DMS53 treated with DMSO at 0.1 percent for 48 hours (cell line): ENCODE results near the gene CFAP43.
A peak's percentile ranks its signal among the peaks of the same experiment; 100 is the strongest.
"Not testable (repeated sequence)": the region's sequence is repeated elsewhere in the genome, so short reads cannot be mapped to it uniquely, and the experiment has no call there.

Source experiments
- DNase-seq: peaks from one replicate; lab custom pipeline; 2025; ENCODE audit not compliant: unreplicated experiment; lab: John Stamatoyannopoulos, UW

Gene CFAP43

GRCh38 chr10:104230490-104230889, 1.7 kb downstream of the CFAP43 start:
- no peak for DNase-seq

GRCh38 chr10:104223304-104223703, 8.9 kb downstream of the CFAP43 start:
- no peak for DNase-seq

GRCh38 chr10:104220522-104220921, 11.6 kb downstream of the CFAP43 start:
- no peak for DNase-seq

- DNase-seq = no peak
Observed at GRCh38 chr10:104218751-104219150, 13.4 kb downstream of the CFAP43 start.

- no peak for DNase-seq
Observed at GRCh38 chr10:104216631-104217030, 15.5 kb downstream of the CFAP43 start.

- peak; percentile 33 for DNase-seq
Observed at GRCh38 chr10:104209575-104210198, 22.5 kb downstream of the CFAP43 start.

GRCh38 chr10:104208730-104209129, 23.4 kb downstream of the CFAP43 start:
- DNase-seq = no peak

GRCh38 chr10:104202231-104202630, 29.9 kb downstream of the CFAP43 start:
- DNase-seq = no peak

- DNase-seq = no peak
Observed at GRCh38 chr10:104201636-104202035, 30.5 kb downstream of the CFAP43 start.

GRCh38 chr10:104199567-104199966, 32.6 kb downstream of the CFAP43 start:
- no peak for DNase-seq

- peak; percentile 88 for DNase-seq
Observed at GRCh38 chr10:104197364-104197763, 34.8 kb downstream of the CFAP43 start.

GRCh38 chr10:104195706-104196105, 36.5 kb downstream of the CFAP43 start:
- DNase-seq = no peak

- DNase-seq = no peak
Observed at GRCh38 chr10:104193787-104194186, 38.4 kb downstream of the CFAP43 start.

- DNase-seq = no peak
Observed at GRCh38 chr10:104190695-104191094, 41.5 kb downstream of the CFAP43 start.

- DNase-seq = no peak
Observed at GRCh38 chr10:104183682-104184081, 48.5 kb downstream of the CFAP43 start.

- DNase-seq = not testable (repeated sequence)
Observed at GRCh38 chr10:104174136-104174535, 58.0 kb downstream of the CFAP43 start.

GRCh38 chr10:104170610-104171254, 61.4 kb downstream of the CFAP43 start:
- no peak for DNase-seq

- DNase-seq = no peak
Observed at GRCh38 chr10:104155591-104155990, 76.6 kb downstream of the CFAP43 start.

GRCh38 chr10:104151737-104152136, 80.4 kb downstream of the CFAP43 start:
- no peak for DNase-seq

GRCh38 chr10:104150139-104150538, 82.0 kb downstream of the CFAP43 start:
- no peak for DNase-seq

- no peak for DNase-seq
Observed at GRCh38 chr10:104146882-104147281, 85.3 kb downstream of the CFAP43 start.

- no peak for DNase-seq
Observed at GRCh38 chr10:104144931-104145330, 87.2 kb downstream of the CFAP43 start.

- DNase-seq = no peak
Observed at GRCh38 chr10:104143829-104144228, 88.3 kb downstream of the CFAP43 start.
